Panc1 (cell line): ENCODE measurements around the gene CHEK2.

Source experiments
- POLR2AphosphoS5 ChIP-seq: IDR thresholded peaks from 2 replicates; pipeline ENCODE4 v1.6.1; 2012; ENCODE audit warnings: mild to moderate bottlenecking, low read depth, low read length, moderate library complexity
- SIN3A ChIP-seq: IDR thresholded peaks from 2 replicates; pipeline ENCODE4 v1.6.1; 2012; ENCODE audit warnings: low read depth, mild to moderate bottlenecking, low read length, moderate library complexity, borderline replicate concordance; ENCODE audit not compliant: insufficient read depth
- TCF7L2 ChIP-seq: IDR thresholded peaks from 2 replicates; pipeline ENCODE4 v1.6.1; 2011; ENCODE audit warnings: mild to moderate bottlenecking, low read depth, low read length, inconsistent platforms
- TF ChIP-seq, protein P1 (sequence below): fragments of 450-650 bp; IDR thresholded peaks from 2 replicates; pipeline ENCODE4 v1.5.1; 2017; ENCODE audit warnings: mild to moderate bottlenecking
- TF ChIP-seq, protein P2 (sequence below), 2 experiments: IDR thresholded peaks; 2 replicates each; pipeline ENCODE4 v1.6.1; 2011 to 2012; ENCODE audit warnings: low read depth in 2 of 2, control low read depth in 1 of 2, low read length in 1 of 2, mild to moderate bottlenecking in 1 of 2, moderate library complexity in 1 of 2; ENCODE audit not compliant: insufficient read depth in 1 of 2

- TF ChIP-seq, protein P1, sequence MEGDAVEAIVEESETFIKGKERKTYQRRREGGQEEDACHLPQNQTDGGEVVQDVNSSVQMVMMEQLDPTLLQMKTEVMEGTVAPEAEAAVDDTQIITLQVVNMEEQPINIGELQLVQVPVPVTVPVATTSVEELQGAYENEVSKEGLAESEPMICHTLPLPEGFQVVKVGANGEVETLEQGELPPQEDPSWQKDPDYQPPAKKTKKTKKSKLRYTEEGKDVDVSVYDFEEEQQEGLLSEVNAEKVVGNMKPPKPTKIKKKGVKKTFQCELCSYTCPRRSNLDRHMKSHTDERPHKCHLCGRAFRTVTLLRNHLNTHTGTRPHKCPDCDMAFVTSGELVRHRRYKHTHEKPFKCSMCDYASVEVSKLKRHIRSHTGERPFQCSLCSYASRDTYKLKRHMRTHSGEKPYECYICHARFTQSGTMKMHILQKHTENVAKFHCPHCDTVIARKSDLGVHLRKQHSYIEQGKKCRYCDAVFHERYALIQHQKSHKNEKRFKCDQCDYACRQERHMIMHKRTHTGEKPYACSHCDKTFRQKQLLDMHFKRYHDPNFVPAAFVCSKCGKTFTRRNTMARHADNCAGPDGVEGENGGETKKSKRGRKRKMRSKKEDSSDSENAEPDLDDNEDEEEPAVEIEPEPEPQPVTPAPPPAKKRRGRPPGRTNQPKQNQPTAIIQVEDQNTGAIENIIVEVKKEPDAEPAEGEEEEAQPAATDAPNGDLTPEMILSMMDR: no peak
- TF ChIP-seq SIN3A: no peak
- TF ChIP-seq POLR2AphosphoS5: no peak
- TF ChIP-seq, protein P2, sequence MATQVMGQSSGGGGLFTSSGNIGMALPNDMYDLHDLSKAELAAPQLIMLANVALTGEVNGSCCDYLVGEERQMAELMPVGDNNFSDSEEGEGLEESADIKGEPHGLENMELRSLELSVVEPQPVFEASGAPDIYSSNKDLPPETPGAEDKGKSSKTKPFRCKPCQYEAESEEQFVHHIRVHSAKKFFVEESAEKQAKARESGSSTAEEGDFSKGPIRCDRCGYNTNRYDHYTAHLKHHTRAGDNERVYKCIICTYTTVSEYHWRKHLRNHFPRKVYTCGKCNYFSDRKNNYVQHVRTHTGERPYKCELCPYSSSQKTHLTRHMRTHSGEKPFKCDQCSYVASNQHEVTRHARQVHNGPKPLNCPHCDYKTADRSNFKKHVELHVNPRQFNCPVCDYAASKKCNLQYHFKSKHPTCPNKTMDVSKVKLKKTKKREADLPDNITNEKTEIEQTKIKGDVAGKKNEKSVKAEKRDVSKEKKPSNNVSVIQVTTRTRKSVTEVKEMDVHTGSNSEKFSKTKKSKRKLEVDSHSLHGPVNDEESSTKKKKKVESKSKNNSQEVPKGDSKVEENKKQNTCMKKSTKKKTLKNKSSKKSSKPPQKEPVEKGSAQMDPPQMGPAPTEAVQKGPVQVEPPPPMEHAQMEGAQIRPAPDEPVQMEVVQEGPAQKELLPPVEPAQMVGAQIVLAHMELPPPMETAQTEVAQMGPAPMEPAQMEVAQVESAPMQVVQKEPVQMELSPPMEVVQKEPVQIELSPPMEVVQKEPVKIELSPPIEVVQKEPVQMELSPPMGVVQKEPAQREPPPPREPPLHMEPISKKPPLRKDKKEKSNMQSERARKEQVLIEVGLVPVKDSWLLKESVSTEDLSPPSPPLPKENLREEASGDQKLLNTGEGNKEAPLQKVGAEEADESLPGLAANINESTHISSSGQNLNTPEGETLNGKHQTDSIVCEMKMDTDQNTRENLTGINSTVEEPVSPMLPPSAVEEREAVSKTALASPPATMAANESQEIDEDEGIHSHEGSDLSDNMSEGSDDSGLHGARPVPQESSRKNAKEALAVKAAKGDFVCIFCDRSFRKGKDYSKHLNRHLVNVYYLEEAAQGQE (IDR thresholded peaks at IDR 0.05; ENCODE audit: insufficient read depth in 1 of 2, low read depth in 2 of 2, low read length in 1 of 2): no peak
- TF ChIP-seq TCF7L2: no peak
Observed at GRCh38 chr22:28766628-28767027, 25.0 kb upstream of the CHEK2 start.
